SW 1271 (cell line): ENCODE data around the gene PARVA.
"Not testable (repeated sequence)": the region's sequence is repeated elsewhere in the genome, so short reads cannot be mapped to it uniquely, and the experiment has no call there.

Experiments used
- DNase-seq, 2 experiments: peaks; one replicate each; lab custom pipeline; 2025; lab: John Stamatoyannopoulos, UW

Gene PARVA

GRCh38 chr11:12503886-12504285 lies 126.5 kb downstream of the PARVA start:
- DNase-seq: no peak

- DNase-seq: no peak
These were observed 127.8 kb downstream of the PARVA start for GRCh38 chr11:12505183-12505582.

DNA sequence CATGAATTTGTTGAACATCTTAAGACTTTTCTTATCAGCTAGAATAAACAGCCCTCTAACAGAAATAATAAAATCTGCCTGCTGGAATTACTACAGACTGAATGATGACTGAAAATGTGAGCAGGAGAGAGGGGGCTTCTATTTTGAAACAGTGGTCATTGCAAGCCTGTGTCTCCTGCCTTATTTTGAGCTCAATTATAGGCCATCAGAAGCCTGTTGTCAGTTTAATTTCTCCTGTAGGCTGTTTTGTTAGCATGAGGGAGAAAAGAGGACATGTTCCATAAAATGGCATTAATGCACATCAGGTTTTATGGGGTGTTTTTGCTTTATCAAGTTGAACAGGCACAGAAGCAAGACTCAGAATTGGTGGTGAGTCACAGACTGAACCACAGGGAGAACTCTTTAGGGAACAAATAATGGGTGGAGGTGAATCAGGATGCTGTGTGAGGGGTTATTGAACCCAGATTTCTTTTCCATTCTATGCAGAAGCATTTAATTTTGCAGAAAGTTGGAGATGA lies 129.1 kb downstream of the PARVA start:
- no peak for DNase-seq

- DNase-seq: no peak
These were observed 130.0 kb downstream of the PARVA start for GRCh38 chr11:12507391-12507790.

GRCh38 chr11:12508151-12508751 lies 130.9 kb downstream of the PARVA start:
- DNase-seq: no peak

GRCh38 chr11:12509371-12509770 lies 132.0 kb downstream of the PARVA start:
- DNase-seq: no peak

DNA sequence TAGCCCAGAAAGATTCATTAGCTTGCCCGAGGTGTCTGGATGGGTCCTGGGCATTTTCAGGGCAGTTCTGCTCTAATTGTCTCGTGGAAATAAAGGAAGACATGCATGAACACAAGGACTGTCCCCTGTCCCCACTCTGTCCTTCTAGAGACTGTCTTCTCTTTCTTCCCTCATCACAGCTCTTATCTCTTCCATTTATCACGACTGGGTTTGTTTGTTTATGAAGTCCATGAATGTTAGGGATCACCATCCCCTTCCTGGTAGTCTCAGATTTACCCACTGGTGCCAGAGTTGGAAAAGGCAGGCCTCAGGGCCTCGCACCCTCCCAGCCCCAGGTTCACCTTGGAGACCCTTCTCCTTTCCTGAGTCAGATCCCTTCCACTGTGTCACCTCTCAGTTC lies 134.8 kb downstream of the PARVA start:
- no peak for DNase-seq

GRCh38 chr11:12512826-12513395 lies 135.5 kb downstream of the PARVA start:
- DNase-seq: no peak

GRCh38 chr11:12516387-12517105 lies 139.2 kb downstream of the PARVA start:
- no peak for DNase-seq

GRCh38 chr11:12517306-12517705 lies 139.9 kb downstream of the PARVA start:
- DNase-seq: no peak

- DNase-seq: no peak
These were observed 140.4 kb downstream of the PARVA start for GRCh38 chr11:12517741-12518140.

DNA sequence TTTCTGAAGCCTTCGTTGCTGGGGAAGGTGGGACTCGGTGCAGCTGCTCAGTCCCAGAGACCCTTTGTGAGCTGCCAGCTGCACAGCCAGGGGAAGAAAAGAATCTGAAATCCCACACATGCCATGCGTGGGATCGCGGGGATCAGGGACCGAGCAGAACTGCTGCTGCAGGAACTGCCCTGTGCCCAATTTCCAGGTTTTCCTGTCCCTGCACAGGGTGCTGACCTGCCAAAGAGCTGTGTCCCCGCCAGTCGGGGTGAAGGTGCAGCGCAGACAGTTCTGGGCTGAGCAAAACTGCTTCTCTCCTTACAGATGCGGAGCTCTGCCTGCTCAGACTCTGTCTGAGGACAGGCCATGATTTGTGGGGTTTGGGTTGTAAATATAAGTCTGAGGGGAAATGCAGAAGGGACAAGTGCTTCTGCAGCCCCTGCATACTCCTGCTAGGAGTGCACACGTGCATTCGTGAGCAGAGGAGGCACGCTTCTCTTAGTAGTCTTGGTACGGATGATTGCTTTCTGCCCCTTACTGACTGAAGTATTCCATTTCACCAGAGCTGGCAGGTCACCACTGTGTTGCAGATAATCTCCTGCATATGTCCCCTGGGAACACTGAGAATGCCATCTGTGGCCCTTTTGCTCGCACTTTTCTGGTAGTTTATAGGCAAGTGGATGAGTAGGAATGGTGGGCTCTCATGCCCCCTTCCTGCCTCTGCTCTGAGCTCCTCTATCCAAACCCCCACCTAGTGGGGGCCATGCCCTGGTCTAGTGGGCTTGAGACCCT lies 141.4 kb downstream of the PARVA start:
- no peak for DNase-seq

DNA sequence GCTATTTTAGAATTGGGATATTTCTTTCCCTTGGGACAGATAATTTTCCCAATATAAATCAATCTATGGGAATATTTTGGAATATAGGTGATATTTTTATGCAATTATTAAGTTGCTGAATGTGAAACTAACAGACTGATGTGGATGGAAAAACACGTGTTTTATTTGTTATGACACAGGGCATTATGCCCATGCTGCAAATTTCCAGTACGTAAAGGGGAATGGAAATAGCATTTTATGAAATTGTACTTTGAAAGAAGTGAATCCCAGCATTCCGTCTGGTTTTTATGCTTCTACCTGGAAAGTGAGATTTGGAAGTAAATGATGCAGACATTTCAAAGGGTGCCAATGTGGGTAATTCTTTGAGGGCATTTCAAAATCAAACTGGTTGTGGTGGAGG lies 142.7 kb downstream of the PARVA start:
- no peak for DNase-seq

DNA sequence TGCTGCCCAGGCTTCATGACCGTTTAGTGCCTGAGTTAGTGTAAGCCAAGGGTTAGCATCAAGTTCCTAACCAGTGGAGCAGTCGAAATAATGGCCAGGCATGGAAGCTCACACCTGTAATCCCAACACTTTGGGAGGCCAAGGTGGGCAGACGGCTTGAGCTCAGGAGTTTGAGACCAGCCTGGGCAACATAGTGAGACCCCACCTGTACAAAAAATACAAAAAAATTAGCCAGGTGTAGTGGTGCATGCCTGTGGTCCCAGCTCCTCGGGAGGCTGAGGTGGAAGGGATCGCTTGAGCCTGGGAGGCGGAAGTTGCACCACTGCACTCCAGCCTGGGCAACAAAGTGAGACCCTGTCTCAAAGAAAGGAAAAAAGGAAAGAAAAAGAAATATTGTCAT lies 143.2 kb downstream of the PARVA start:
- not testable (repeated sequence) for DNase-seq

DNA sequence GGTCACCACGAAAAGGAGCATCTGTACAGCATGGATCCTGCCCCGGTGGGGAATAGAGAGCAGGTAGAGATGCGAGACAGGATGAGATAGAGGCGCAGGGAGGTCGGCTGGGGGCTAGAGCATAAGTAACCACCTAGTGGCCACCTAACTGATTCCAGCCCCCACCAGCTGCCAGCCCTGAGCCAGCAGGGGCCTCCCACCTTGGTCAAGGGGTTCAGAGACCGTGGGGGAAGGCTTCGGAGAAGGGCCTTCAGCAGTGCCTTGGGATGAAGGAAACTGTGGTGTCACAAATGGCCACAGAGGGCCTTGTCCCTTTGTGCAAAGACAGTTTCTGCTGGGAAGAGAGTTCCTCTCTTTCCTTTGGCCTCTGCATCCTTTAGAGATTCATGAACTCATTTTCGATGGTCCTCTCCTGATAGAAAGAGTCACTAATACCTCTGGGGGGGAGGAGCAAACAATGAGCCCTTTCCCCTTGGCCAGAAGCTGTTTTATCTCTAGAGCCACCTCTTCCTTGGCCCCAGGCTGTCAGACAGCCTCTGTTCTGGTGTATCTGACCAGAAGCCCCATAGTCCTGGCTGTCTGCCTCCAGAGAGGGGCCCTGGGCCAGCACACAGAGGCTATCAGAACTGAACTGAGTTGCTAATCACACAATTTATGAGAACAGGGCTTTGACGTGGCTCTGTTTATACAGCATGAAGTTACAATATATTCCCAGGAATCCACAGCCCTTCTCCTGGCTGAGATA lies 146.0 kb downstream of the PARVA start:
- DNase-seq: no peak

DNA sequence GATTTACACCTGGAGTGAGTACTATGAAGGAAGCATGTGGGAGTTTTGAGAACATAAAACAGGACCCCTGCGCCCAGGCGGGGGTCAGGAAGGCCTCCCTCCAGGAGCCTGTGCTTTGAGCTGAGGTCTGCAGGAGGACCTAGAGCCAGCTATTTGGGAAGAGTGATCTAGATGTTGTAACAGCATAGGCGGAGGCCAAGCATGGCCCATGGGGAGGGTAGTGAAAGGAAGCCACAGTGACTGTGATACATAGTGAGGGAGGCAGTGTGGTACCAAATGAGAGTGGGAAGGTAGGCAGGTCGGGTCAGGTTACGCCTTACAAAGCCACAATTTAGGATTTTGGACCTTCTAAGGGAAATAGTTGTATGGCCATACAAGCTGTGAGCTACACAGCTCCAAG lies 147.5 kb downstream of the PARVA start:
- DNase-seq: no peak

- DNase-seq: no peak
These were observed 148.2 kb downstream of the PARVA start for GRCh38 chr11:12525466-12526055.

- no peak for DNase-seq
These were observed 149.4 kb downstream of the PARVA start for GRCh38 chr11:12526789-12527188.

DNA sequence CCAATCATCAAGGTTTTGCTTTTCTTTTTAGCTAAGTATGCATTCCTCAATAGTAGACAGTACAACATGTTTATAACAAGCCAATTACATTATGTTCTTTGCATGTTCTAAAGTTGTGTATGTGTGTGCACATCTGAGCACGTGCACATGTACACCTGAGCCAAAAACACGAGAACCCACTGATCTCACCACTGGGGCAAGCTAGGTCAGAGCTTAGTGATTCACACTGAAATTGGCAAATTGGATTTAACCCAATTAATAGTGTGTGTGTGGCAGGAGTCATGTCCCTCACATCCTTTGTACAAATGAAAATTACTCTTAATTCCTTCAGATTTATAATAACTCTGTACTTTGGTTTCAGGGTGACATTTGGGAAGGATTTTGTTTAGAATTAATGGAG lies 151.1 kb downstream of the PARVA start:
- no peak for DNase-seq

- no peak for DNase-seq
These were observed 151.7 kb downstream of the PARVA start for GRCh38 chr11:12529041-12529440.

GRCh38 chr11:12529793-12530192 lies 152.4 kb downstream of the PARVA start:
- DNase-seq: no peak
